NCI-H1436 treated with DMSO at 0.1 percent for 48 hours (cell line): ENCODE measurements around the gene C12orf60.

ENCODE experiments used
- DNase-seq: peaks from one replicate; lab custom pipeline; 2025; lab: John Stamatoyannopoulos, UW

Gene C12orf60

GRCh38 chr12:14777271-14777670 is 26.2 kb upstream of the C12orf60 start:
- no peak for DNase-seq

- no peak for DNase-seq
Measured at GRCh38 chr12:14779834-14780233, 23.6 kb upstream of the C12orf60 start.

GRCh38 chr12:14780859-14781258 is 22.6 kb upstream of the C12orf60 start:
- DNase-seq: no peak

- no peak for DNase-seq
Measured at GRCh38 chr12:14781563-14781962, 21.9 kb upstream of the C12orf60 start.

- DNase-seq: no peak
Measured at GRCh38 chr12:14782756-14783155, 20.7 kb upstream of the C12orf60 start.

- no peak for DNase-seq
Measured at GRCh38 chr12:14784471-14784870, 19.0 kb upstream of the C12orf60 start.

GRCh38 chr12:14785568-14785967 is 17.9 kb upstream of the C12orf60 start:
- DNase-seq: no peak

GRCh38 chr12:14795028-14795448 is 8.4 kb upstream of the C12orf60 start:
- DNase-seq: no peak

- no peak for DNase-seq
Measured at GRCh38 chr12:14802247-14802646, 1.2 kb upstream of the C12orf60 start.

- no peak for DNase-seq
Measured at GRCh38 chr12:14802721-14803010, 804 bp upstream of the C12orf60 start.

- DNase-seq: no peak
Measured at GRCh38 chr12:14803830-14804160, 325 bp downstream of the C12orf60 start.

- no peak for DNase-seq
Measured at GRCh38 chr12:14810167-14810952, 6.9 kb downstream of the C12orf60 start.

GRCh38 chr12:14810953-14811483 is 7.5 kb downstream of the C12orf60 start:
- no peak for DNase-seq

- no peak for DNase-seq
Measured at GRCh38 chr12:14811486-14811885, 8.0 kb downstream of the C12orf60 start.

- DNase-seq: no peak
Measured at GRCh38 chr12:14814014-14814413, 10.5 kb downstream of the C12orf60 start, which contains the start of gene SMCO3. SMCO3 (minus strand) TSS chr12:14814182; CDS start chr12:14806680, 7,502 bp downstream.

- no peak for DNase-seq
Measured at GRCh38 chr12:14824012-14824634, 20.7 kb downstream of the C12orf60 start.

- no peak for DNase-seq
Measured at GRCh38 chr12:14825256-14825655, 21.8 kb downstream of the C12orf60 start.

GRCh38 chr12:14826491-14826890 is 23.0 kb downstream of the C12orf60 start:
- DNase-seq: no peak

GRCh38 chr12:14827043-14827442 is 23.6 kb downstream of the C12orf60 start:
- DNase-seq: no peak

- no peak for DNase-seq
Measured at GRCh38 chr12:14828892-14829291, 25.4 kb downstream of the C12orf60 start.

- no peak for DNase-seq
Measured at GRCh38 chr12:14833336-14833735, 29.9 kb downstream of the C12orf60 start.

- DNase-seq: no peak
Measured at GRCh38 chr12:14833952-14834351, 30.5 kb downstream of the C12orf60 start.

- DNase-seq: no peak
Measured at GRCh38 chr12:14834509-14834908, 31.0 kb downstream of the C12orf60 start.
